ENCODE data around the gene PLCH2.
"Not testable (repeated sequence)": the region's sequence is repeated elsewhere in the genome, so short reads cannot be mapped to it uniquely, and the experiment has no call there.

The PLCH2 gene

DNA sequence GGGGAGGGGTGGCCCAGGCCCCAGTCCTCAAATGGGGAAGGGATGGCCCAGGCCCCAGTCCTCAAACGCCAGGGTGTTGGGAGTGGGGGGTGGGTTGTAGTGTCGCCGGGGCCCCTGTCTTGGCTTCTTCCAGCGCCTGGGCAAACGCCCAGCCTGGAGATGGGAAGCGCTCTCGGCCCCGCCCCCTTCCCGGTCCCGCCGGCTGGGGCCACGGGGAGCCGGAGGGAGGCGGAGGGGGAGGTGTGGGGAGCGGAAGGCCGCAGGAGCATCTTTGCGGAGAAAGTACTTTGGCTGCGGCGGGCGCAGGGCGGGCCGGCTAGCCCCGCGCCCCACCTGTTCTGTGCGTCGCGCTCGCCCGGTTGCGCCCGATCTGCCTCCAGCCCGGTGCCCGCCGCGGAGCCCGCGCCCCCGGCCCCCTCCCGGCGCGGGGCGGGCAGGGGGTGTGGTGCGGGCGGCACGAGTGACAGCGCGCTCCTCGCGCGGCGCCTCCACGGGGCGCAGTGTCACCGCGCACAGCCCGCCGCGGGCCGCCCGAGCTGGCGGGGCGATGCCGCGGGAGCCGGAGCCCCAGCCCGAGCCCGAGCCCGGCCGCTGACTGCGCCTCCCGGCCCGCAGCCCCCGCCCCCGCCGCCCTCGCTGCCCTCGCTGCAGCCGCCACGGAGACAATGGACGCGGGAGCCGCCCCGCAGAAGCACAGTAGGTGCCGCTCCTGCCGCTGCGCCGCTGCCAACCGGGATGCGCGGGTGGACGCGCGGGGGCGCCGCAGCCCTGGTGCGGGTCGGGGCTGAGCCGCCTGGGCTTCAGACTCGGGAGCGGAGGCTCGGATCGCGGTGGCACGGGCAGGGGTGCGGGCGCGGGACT is 32.6 kb upstream of the PLCH2 start:
- ATAC-seq (no peak), DNase-seq (peak; percentile 24)

DNA sequence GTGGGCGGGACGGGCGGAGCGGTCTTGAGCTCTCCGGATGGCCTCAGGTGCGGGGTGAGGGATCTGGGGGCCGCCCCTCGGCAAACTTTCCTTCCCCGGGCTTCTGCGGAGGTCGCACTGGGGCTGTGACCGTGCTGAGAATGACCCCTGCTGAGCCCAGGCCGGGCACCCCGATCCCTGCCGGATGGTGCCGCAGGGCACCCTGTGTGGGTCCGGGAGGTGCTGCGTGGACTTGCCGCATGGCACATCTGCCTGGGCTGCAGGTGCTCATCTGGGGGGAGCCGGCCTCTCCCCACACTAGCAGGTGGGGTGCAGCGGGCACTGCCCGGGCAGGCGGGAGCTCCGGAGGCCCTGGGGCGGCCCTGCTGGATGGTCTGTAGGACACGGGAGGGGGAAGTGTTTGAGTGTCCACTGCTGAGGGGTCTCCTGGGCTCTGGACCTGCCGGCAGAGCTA is 31.9 kb upstream of the PLCH2 start:
- no peak for ATAC-seq

DNA sequence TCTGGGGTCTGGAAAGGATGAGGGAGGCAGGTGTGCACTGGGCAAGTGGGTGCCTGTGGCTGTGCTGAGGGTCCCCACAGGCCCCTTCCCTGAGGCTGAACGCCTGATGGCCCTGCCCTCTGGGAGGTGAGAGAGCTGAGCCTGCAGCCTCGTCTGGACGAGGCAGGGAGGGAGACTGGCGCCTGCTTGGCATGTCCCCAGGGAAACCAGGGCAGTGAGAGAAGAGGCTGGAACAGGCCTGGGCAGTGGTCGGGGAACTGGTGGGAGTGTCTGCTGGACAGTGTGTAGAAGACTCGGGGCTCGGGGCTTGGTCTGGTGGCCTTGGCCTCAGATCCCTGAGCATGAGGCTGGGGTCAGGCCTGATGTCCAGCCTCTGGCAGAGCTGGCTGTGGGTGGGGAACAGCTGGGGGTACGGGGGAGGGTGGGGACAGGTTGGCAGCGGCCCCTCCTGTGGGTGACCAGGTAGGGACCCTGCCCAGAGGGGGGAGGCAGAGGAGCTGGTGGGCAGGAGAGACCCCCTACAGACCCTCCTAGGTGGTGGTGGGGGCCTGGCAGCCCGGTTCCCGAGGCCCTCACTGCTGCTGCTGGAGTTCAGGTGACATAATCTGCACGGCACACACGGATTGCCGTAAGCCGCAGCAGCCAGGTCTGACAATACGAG is 30.8 kb upstream of the PLCH2 start:
- no peak for ATAC-seq
- DNase-seq: no peak

More for the DNA sequence above, 31.9 kb upstream of the PLCH2 start:
- no peak for DNase-seq

DNA sequence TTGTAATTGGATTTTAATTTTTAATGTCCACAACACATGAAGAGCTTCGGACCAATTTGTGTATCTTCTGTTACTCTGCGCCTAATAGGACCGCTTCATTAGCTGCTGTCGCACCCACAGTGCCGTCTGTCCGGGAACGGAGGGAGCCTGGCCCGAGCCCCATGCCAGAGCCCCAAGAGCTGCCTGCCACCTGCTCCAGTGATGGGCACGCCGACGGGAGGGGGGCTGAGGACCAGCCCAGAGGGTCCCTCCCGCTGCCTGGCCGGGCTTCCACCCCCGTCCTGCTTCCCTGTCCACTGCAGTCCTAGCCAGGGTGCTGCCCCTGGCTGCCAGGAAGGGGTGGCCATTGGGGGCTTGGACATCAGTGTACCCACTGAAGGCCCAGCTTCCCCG is 30.3 kb upstream of the PLCH2 start:
- ATAC-seq: no peak
- DNase-seq: no peak

DNA sequence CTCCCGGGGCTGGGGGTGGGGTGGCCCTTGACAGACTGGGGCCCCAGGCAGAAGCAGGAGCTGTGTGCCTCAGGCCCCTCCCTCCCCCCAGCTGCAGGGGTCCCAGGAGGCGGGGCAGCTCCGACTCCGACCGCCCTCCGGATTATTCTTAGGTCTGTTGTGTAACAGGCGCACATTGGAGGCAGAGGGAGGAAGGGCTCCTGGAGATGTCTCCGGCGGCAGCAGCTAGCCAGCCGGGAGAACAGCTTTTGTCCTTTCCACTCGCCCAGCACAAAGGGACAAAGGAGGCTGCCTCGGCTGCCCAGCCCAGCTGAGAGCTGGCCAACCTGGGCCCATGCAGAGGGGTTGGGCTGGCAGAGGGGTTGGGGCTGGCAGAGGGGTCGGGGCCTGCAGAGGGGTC is 29.7 kb upstream of the PLCH2 start:
- DNase-seq (no peak), ATAC-seq (no peak)

DNA sequence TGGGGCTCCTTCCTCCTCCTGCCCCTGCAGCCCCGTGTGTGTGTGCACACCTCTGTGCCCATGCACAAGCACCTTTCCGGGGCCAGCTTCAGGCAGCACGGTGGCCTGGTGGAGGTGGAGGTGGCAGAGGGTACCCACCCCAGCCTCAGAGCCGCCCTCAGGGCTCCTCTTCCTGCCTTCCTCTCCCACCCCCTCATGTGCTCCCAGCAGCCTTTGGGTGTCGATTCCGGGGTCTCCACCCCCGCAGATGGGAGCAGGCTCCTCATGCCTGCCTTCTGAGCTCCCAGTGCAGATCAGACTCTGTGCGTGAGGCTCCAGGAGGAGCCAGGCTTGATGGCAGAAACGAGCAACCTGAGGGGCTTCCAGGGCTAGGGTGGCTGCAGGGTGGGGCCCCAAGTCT is 29.2 kb upstream of the PLCH2 start:
- DNase-seq (no peak), ATAC-seq (no peak)

DNA sequence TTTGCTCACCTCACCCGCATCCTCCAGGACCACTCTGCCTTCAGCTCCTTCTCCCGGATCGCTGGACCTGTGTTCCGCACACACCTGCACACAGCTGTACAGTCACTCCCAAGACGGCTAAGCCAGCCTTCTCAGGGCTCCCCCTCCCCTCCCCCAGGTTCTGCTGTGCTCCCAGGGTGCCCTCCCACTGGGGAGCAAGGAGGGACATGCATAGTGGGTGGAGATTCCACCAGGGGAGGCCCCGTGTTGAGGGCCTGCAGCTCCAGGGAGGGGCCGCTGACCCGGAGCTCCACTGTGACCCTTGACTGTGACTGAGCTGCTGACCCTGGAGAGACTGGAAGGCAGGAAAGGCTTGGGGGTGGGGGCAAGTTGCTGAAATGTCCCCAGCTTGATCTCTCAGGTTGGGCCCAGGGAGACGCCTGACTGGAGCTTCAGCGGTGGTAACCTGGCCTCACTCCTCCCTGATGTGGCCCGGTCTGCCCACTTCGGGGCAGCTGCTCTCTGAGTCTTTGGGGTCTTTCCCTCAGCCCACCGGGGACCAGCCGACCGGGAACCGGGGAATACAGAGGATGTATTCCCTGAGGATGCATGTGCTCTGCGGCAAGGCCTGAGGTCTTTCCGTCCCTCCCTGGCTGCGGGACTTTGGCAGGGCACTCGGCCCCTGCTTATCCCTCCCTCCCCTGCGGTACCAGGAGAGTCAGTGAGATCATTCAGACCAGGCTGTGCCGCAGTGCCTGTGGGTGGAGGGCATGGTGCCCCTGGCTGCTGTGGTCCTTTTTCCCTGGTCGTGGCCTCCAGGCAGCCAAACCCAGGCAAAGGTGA is 28.6 kb upstream of the PLCH2 start:
- no peak for ATAC-seq
- DNase-seq: no peak

DNA sequence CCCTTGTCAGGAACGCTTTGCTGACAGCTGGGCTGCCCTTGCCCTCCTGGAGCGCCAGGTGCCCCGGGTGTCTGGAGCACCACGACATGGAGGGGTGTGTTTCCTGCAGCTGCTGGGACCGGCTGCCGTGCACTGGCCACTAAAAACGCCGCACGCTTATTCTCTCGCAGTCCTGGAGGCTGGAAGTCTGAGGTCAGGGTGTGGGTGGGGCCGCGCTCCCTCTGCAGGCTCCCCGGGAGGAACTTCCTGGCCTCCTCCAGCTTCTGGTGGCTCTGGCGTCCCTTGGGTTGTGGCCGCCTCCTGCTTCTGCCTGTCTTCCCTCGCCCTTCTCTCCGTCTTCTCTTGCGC is 28.0 kb upstream of the PLCH2 start:
- no peak for DNase-seq
- no peak for ATAC-seq

DNA sequence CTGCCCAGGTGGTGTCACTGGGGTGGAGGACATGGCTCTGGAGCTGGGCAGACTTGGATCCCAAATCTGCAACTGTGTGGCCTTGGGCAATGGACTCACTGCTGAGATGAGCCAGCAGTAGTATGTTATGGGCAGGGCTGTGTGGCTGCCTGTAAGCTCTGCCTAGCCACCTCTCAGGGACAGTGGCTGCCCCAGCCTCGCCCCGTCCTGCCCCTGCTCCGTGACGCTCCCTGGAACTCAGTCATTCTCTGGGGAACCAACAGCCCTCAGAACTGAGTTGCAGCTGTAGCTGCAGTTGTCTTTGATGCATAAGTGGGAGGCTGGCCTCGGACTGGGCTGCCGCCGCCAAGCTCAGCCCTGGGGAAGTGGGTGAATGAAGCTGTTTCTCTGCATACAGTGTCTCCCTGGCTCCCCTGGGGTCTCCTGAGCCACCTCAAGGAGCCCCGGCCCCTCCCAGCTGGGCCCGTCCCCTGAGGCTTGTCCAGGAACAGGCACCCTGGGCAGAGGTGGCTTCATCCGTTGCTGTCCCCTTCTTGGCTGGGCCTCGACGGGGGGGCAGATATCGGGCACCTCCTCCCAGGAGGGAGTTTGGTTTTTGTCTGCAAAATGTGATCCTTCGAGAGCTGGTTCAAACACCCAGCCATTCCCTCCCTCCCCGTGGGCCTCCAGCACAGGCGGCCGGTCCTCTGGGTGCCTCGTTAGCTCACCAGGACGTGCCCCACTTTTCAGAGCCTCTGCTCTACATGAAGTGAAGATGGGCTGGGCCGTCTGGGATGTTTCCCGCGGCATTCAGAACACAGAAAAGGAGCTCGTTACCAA is 26.2 kb upstream of the PLCH2 start:
- ATAC-seq: no peak
- DNase-seq: no peak

DNA sequence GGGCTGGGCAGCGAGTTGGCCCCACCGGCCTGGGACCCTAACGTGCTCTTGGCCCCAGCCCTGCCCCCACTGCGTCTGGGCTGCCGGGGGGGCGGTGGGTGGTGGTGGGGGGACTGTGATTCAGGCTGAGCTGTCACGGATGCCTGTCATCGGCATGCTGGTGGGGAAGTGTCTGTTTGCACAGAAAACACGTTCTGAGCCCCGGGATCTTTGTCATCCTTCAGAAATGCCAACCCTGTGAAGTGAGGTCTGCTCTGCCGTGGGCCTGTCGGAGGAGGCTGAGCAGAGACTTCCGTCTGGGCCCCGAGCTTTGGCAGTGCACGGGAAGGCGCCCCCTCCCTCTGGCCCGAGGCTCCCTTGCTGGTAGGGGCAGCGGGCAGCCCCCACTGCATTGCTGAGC is 24.3 kb upstream of the PLCH2 start:
- no peak for DNase-seq
- no peak for ATAC-seq

DNA sequence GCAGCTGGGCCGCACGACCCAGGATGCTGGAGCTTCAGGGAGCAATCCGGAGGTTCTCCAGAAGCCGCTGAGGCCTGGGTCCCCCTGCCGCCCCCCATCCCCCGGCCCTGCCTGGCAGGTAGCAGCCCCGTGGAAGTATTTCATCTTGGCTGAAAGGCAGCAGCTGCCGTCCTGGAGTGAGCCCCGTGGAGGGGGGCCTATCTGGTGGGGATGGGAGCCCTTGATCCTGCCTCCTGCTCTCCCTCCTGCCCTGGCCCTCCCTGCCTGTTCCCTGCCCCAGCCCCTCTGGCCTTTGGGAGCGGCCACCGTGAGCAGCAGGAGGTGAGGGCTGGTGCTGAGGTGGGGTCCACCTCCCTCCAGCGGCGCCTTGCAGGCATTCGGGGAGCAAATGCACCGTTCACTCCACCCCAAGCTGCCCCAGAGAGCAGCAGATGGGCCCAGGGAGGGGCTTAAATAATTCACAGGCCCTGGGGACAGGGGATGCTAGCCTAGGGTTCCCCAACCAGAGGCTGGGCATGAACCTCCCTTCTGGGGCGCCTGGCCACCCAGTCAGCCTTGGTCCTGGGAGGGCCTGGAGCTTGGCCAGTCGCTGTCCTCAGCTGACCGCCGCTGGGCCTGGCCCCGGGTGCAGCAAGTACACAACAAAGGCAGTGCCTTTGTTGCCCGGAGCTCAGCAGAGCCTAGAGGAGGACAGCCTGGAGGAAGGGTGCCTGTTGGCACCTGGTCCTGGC is 23.7 kb upstream of the PLCH2 start:
- DNase-seq: no peak
- no peak for ATAC-seq

DNA sequence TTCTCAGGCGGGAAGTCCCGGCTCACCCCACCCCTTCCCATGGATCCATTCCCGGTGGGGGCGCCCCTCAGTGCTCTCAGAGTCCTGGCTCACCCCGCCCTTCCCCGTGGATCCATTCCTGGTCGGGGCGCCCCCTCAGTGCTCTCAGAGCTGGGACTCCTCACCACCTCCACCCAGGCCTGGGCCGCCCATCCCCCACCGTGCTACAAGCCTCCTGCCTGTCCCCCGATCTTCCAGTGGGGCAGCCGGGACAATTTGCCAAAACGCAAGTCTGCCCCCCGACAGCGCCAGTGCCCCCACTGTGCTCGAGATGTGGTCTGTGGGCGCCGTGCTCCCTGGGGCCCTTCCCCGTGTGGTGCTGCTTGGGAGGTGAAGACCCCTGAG is 23.2 kb upstream of the PLCH2 start:
- no peak for DNase-seq
- no peak for ATAC-seq

DNA sequence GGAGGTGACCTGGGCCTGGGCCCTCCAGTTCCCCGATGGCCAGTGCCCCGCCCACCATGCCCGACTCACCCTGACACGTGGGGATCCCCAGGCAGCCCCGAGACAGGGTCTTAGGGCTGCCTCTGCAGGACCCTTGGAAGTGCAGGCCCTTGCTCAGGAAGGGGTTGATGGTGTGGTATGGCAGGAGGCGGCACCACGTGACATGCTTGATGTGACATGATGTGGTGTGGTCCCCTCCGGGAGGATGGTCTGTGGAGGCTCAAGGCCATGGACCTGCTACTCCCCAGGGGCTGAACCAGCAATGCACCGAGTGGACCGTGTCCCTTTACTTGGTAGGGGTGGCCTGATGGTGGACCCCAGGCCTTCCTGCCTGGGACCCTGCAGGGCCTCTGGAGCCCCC is 21.9 kb upstream of the PLCH2 start:
- DNase-seq: no peak
- no peak for ATAC-seq

DNA sequence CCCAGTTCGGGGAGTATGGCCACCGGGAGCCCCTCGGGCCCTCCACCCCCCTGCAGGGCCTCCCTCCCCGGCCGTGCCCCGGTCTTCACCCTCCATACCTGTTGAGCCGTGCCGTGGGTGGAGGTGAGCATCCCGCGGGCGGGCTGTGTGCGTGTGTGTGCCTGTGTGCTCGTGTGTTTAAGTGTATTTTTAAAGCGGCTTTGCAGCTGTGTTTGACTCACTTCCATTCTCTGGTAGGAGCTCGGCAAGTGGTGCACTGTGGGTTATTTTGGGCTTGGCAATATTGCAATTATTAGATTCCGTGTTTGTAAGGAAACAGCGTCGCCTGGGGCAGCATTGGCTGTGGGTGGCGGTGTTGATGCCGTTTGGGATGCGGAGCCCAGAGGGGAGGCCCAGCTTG is 20.3 kb upstream of the PLCH2 start:
- ATAC-seq: no peak
- DNase-seq: no peak

DNA sequence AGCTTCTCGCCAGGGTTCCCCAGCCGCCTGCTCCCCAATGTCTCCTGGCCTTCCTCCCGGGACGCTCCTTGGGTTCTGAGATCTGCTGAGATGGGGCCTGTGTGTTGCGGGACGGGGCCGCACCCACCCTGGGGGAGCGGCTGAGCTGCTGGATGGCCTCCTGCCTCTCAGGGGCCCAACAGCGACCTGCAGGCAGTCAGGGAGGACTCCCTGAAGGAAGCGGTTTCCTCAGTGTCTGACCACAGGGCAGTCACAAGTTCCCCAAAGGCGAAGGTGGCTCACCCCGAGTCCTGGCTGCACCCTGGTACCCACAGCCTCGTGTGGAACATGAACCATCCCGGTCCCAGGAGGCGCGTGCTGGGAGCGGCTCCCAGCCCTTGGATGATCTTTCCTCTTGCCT is 18.6 kb upstream of the PLCH2 start:
- DNase-seq (no peak), ATAC-seq (no peak)

DNA sequence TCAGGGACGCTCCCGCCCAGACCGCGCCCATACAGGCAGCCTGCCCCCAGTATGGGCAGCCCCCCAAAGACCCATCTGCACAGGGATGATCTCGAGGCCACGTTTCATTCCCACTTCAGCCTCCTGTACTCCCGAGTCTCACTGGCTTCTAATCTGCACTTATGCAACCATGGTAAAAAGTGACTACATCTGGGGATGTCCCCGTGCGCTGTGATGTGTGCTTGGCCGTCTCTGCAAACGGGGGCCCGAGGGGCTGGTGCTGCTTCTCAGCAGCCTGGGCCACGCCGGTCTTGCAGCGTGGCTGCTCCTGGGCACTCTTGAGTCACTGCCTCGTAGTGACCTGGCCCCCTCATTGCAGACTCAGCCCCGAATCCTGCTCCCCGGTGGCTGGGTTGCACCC is 17.4 kb upstream of the PLCH2 start:
- ATAC-seq: no peak

DNA sequence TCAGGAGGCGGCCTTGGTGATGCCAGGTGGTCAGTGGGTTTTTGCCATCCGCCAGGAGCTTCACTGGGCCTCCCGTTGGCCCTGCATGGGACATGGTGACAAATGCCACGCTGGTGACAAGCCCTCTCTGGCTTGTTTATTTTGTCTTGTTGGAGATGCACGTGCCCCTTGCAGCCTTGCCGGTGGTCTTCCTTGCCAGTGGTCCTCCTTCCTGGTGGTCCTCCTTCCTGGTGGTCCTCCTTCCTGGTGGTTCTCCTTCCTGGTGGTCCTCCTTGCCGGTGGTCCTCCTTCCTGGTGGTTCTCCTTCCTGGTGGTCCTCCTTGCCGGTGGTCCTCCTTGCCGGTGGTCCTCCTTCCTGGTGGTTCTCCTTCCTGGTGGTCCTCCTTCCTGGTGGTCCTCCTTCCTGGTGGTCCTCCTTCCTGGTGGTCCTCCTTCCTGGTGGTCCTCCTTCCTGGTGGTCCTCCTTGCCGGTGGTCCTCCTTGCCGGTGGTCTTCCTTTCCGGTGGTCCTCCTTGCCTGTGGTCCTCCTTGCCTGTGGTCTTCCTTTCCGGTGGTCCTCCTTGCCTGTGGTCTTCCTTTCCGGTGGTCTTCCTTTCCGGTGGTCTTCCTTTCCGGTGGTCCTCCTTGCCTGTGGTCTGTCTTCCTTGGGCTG is 16.9 kb upstream of the PLCH2 start:
- ATAC-seq: not testable (repeated sequence)

More for the DNA sequence above, 17.4 kb upstream of the PLCH2 start:
- DNase-seq: no peak

DNA sequence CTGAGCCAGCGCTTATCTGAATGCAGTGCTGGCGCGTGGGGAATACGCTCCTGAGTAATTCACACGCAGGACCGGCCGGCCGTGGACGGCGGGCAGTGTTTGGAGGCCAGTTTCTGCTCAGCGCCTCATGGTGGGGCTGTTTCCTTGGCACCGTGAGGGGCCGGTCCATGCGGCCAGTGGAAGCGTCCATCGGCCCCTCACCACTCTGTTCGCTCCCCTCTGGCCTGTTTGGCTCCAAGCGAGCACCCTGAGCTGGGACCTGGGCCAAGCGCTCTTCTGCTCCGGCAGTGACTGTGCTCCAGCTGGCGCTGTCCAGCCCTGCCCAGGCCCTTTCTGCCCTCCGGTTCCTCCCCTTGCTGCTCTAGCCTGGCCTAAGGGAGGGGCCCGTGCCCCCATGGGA is 16.3 kb upstream of the PLCH2 start:
- DNase-seq (no peak), ATAC-seq (no peak)

More for the DNA sequence above, 16.9 kb upstream of the PLCH2 start:
- not testable (repeated sequence) for DNase-seq

DNA sequence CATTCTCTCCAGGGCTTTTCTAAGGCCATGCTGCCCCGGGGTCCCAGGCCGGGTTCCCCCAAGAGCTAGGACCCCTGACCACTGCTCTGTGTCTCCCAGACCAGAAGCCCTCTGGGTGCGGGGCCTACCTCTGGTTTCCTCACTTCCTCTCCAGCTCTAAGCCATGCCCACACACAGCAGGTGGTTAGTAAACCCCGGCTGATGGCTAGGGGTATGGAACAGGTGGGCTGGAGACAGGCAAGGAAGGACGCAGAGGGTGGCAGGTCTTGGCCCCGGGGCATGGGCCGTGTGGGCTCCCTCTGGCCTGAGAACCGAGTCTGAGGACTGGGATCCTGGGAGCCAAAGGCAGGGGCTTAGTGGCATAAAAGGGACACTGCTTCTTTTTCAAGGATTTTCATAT is 15.9 kb upstream of the PLCH2 start:
- ATAC-seq (no peak), DNase-seq (no peak)

DNA sequence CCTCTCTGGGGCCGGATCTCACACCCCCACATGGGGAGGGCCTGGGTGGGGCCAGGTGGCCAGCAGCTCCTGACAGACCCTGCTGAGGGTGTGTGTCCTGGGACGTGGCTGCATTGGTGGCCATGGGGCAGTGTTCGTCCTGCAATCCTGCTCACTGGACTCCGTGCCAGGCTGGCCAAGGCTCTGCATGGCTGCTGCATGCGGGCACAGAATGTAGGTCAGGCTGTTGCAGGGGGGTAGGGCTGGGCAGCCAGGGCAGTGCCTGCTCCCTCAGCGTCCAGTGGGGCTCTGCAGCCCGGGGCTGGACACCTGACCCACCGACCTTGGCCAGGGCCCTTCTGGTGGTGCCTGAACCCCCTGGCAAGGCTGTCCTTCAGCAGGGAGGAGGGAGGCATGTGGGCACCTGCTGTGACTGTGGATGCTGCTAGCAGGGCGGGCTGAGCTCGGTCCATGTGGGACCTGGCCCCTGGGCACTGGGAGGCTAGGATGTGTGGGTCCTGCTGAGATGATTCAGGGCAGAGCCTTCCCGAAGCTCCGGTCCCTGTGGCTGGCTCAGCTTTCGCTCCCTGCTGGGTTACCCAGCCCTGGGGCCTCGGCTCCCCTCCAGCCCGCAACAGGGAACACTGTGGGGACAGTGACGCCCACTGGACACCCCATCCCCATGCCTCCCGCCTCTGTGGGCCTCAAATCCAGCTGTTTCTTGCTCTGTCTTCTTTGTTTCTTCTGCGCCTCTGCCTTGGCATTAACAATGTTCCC is 14.9 kb upstream of the PLCH2 start:
- ATAC-seq (peak; percentile 33), DNase-seq (no peak)

Measured in stimulated activated naive CD8-positive, alpha-beta T cell treated with anti-CD3 and anti-CD28 coated beads, Interleukin-15, Interleukin-2, amounts not matched to agents 100 U/mL and 50 U/mL, for 24 hours (primary cell).